Right lobe of liver (tissue), 6 donors: ENCODE measurements around the gene ABI3. TPM values are rescaled to one million over a fixed set of nuclear protein-coding genes. Genes with fewer than 3 reads are reported as not detected.

Experiments used
- ATAC-seq, 4 donors: fragments of 200-7000 bp; cut with Tn5 transposase; one replicate each; pipeline ENCODE4 v1.9.1; 2020; ENCODE audit warnings: mild to moderate bottlenecking in 4 of 4, moderate library complexity in 4 of 4
- DNase-seq, 3 donors: peaks; one replicate each; pipeline ENCODE4 v3.0.0-alpha.2; 2020
- H3K27ac ChIP-seq, 3 donors: fragments of 200-600 bp; one replicate each; pipeline ENCODE4 v1.8.0; 2022
- H3K27me3 ChIP-seq, 2 donors: fragments of 200-600 bp; one replicate each; pipeline ENCODE4 v1.8.0; 2022
- H3K36me3 ChIP-seq, 4 donors: fragments of 200-600 bp; sonication (generic) in 1 of 4; one replicate each; pipeline versions ENCODE4 v1.5.1 to v1.8.0; 2017 to 2022; ENCODE audit warnings: control low read depth in 1 of 4
- H3K4me1 ChIP-seq, 4 donors: fragments of 200-600 bp; sonication (generic) in 1 of 4; one replicate each; pipeline versions ENCODE4 v1.5.1 to v1.8.0; 2017 to 2022; ENCODE audit warnings: control low read depth in 1 of 4
- H3K4me3 ChIP-seq, 3 donors: fragments of 200-600 bp; one replicate each; pipeline ENCODE4 v1.8.0; 2022
- H3K9me3 ChIP-seq, 4 donors: fragments of 200-600 bp; sonication (generic) in 1 of 4; one replicate each; pipeline versions ENCODE4 v1.5.1 to v1.8.0; 2017 to 2022; ENCODE audit warnings: control low read depth in 1 of 4
- CTCF ChIP-seq, 4 donors: fragments of 200-600 bp in 3 of 4; fragments of 450-650 bp in 1 of 4; IDR thresholded peaks; one replicate each; pipeline versions ENCODE4 v1.5.1 to v1.8.0; 2016 to 2022; ENCODE audit warnings: antibody characterized with exemption in 4 of 4, mild to moderate bottlenecking in 2 of 4
- POLR2A ChIP-seq: fragments of 450-650 bp; IDR thresholded peaks from one replicate; pipeline ENCODE4 v1.6.1; 2017; ENCODE audit warnings: antibody characterized with exemption, mild to moderate bottlenecking
- WGBS: methylation state at CpG from one replicate; pipeline ENCODE4 v1.1.6; 2018; ENCODE audit warnings: low coverage, low lambda C conversion rate; ENCODE audit not compliant: insufficient coverage; ENCODE audit errors: missing lambda C conversion rate; 5-methylcytosine and 5-hydroxymethylcytosine counted together
- intact Hi-C, 2 donors: fragments of 100-400 bp; cut with DNase I; formaldehyde crosslinking; loops; one replicate each; pipeline versions ENCODE4 v1.11.2 to v1.14.1; 2022
- total RNA-seq, 6 experiments: library from RNA; depleted of rRNA in 2 of 6; stranded (reverse); fragments of >200 nt in 2 of 6; fragmentation: NEBNext Ultra II Directional in 3 of 6; extraction: Animal tissue kit (Norgen Biotek cat#: 25700) in 3 of 6; gene quantifications; one replicate each; pipeline versions ENCODE4 v1.1.0 to v1.2.4, GENCODE V29; 2016 to 2023
- donor health status: DM: no; HTN: yes; CAD: no.
- donor health status: DM: no; HTN: no; CAD: no.
- donor health status: DM: no; HTN: no; CAD: no.
- donor health status: DM: no; HTN: yes; CAD: no.
- donor health status: DM: no; HTN: yes; CAD: no.

ABI3 gene
- total RNA-seq, 6 experiments from 2014 or later: 3.0 to 9.7 (median 3.8) TPM

- H3K36me3 ChIP-seq: no peaks in the 10 kb centered on the region
- H3K27ac ChIP-seq: no peak overlapping the region
- ATAC-seq (no peak), DNase-seq (no peak)
- no peak for TF ChIP-seq POLR2A
- no peak for TF ChIP-seq CTCF (IDR thresholded peaks at IDR 0.05)
- no peaks in the 10 kb centered on the region for H3K27me3 ChIP-seq
- WGBS: 74% methylated on average over 5 of the region's 5 CpGs
- H3K4me3 ChIP-seq: no peak overlapping the region
- no peaks in the 10 kb centered on the region for H3K9me3 ChIP-seq
- H3K4me1 ChIP-seq: peaks cover 0 to 11% (median 0%) of the 10 kb centered on the region in 4 donors
- intact Hi-C loops: no loop called here
Observed at GRCh38 chr17:49234509-49235080, 24.1 kb downstream of the ABI3 start.

- no peak for DNase-seq
- no peak for ATAC-seq
- Histone ChIP-seq H3K4me1 (peaks cover 0 to 6% (median 0%) of the 10 kb centered on the region in 4 donors), H3K27me3 (no peaks in the 10 kb centered on the region), H3K9me3 (no peaks in the 10 kb centered on the region), H3K4me3 (no peak overlapping the region), H3K36me3 (no peaks in the 10 kb centered on the region), H3K27ac (no peak overlapping the region)
- intact Hi-C loops: no loop called here
- TF ChIP-seq POLR2A (no peak), CTCF (IDR thresholded peaks at IDR 0.05) (no peak)
- 17% methylated on average over 1 of the region's 4 CpGs for WGBS
Observed at GRCh38 chr17:49235896-49236295, 25.4 kb downstream of the ABI3 start.

- no peak overlapping the region for H3K4me3 ChIP-seq
- H3K9me3 ChIP-seq: no peaks in the 10 kb centered on the region
- ATAC-seq (no peak), DNase-seq (no peak)
- H3K4me1 ChIP-seq: no peaks in the 10 kb centered on the region
- no peak overlapping the region for H3K27ac ChIP-seq
- no peaks in the 10 kb centered on the region for H3K27me3 ChIP-seq
- TF ChIP-seq POLR2A (no peak), CTCF (IDR thresholded peaks at IDR 0.05) (no peak)
- WGBS: no CpG with 5 or more reads among the region's 1 CpG
- no peaks in the 10 kb centered on the region for H3K36me3 ChIP-seq
- intact Hi-C loops: no loop called here
Observed at GRCh38 chr17:49239963-49240362, 29.5 kb downstream of the ABI3 start.

GRCh38 chr17:49240619-49241018 lies 30.1 kb downstream of the ABI3 start:
- WGBS: 77% methylated on average over 1 of the region's 1 CpG
- no peak overlapping the region for H3K4me3 ChIP-seq
- DNase-seq (no peak), ATAC-seq (no peak)
- no peak overlapping the region for H3K27ac ChIP-seq
- H3K9me3 ChIP-seq: no peaks in the 10 kb centered on the region
- H3K27me3 ChIP-seq: no peaks in the 10 kb centered on the region
- intact Hi-C loops: no loop called here
- TF ChIP-seq CTCF (IDR thresholded peaks at IDR 0.05) (no peak), POLR2A (no peak)
- H3K4me1 ChIP-seq: no peaks in the 10 kb centered on the region
- no peaks in the 10 kb centered on the region for H3K36me3 ChIP-seq

GRCh38 chr17:49241040-49241439 lies 30.5 kb downstream of the ABI3 start:
- Histone ChIP-seq H3K27ac (no peak overlapping the region), H3K27me3 (no peaks in the 10 kb centered on the region), H3K4me1 (no peaks in the 10 kb centered on the region), H3K9me3 (no peaks in the 10 kb centered on the region), H3K4me3 (no peak overlapping the region), H3K36me3 (no peaks in the 10 kb centered on the region)
- DNase-seq (no peak), ATAC-seq (no peak)
- intact Hi-C loops: no loop called here
- 77% methylated on average over 8 of the region's 8 CpGs for WGBS
- TF ChIP-seq CTCF (IDR thresholded peaks at IDR 0.05): no peak
- no peak for TF ChIP-seq POLR2A
